Measurements from ENCODE around the gene PRSS23. TPM values are rescaled to one million over a fixed set of nuclear protein-coding genes. Genes with fewer than 3 reads are reported as not detected.

Gene PRSS23
- total RNA-seq, 1 donor from 2014 or later = 266 TPM

DNA sequence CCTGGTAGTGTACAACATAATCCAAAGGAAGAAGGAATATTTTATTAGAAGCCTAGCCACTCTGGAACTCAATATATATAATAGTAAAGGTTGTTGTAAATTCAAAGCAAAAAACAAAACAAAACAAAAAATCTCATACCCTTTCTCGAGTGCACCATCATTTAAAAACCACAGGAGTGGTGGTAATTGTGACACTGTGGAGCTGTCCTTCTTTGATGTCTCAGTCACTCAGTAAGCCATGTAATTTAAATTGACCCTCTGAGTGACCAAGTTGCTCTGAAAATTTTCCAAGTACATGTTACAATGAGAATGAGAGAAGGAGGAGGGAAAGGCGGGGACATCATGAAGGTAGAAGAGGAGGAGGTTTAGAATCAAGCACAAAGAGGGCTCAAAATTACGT, 6.6 kb downstream of the PRSS23 start:
- Mint-ChIP-seq H3K27me3 (ENCODE audit: insufficient read depth, low read depth) (no peaks in the 10 kb centered on the region), H3K4me3 (no peak overlapping the region), H3K9me3 (no peaks in the 10 kb centered on the region), H3K27ac (peak overlapping the region; percentile 7), H3K4me1 (peaks cover 53% of the 10 kb centered on the region), H3K36me3 (peaks cover 12% of the 10 kb centered on the region)
- TF ChIP-seq EZH2 (IDR thresholded peaks at IDR 0.05) (no peak), EZH2phosphoT487 (IDR thresholded peaks at IDR 0.05) (no peak)
- TF ChIP-seq, protein P1, sequence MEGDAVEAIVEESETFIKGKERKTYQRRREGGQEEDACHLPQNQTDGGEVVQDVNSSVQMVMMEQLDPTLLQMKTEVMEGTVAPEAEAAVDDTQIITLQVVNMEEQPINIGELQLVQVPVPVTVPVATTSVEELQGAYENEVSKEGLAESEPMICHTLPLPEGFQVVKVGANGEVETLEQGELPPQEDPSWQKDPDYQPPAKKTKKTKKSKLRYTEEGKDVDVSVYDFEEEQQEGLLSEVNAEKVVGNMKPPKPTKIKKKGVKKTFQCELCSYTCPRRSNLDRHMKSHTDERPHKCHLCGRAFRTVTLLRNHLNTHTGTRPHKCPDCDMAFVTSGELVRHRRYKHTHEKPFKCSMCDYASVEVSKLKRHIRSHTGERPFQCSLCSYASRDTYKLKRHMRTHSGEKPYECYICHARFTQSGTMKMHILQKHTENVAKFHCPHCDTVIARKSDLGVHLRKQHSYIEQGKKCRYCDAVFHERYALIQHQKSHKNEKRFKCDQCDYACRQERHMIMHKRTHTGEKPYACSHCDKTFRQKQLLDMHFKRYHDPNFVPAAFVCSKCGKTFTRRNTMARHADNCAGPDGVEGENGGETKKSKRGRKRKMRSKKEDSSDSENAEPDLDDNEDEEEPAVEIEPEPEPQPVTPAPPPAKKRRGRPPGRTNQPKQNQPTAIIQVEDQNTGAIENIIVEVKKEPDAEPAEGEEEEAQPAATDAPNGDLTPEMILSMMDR (IDR thresholded peaks at IDR 0.05) = no peak
- Histone ChIP-seq H3K79me2 (ENCODE audit: low read depth) (peaks cover 100% of the 10 kb centered on the region), H3K4me1 (peaks cover 92% of the 10 kb centered on the region), H2AFZ (replicated peaks) (no peak overlapping the region), H3K27ac (peak overlapping the region; percentile 71), H3K9me3 (ENCODE audit: low read depth) (no peaks in the 10 kb centered on the region), H3F3A (ENCODE audit: low read depth) (peaks cover 60% of the 10 kb centered on the region), H3K9ac (no peak overlapping the region), H3K4me2 (peak overlapping the region; percentile 94), H3K27me3 (no peaks in the 10 kb centered on the region), H4K20me1 (ENCODE audit: low read depth) (peaks cover 100% of the 10 kb centered on the region), H3K36me3 (peaks cover 27% of the 10 kb centered on the region), H3K4me3 (peak overlapping the region; percentile 8)
- no peak for DNase-seq (ENCODE audit: low spot score)

DNA sequence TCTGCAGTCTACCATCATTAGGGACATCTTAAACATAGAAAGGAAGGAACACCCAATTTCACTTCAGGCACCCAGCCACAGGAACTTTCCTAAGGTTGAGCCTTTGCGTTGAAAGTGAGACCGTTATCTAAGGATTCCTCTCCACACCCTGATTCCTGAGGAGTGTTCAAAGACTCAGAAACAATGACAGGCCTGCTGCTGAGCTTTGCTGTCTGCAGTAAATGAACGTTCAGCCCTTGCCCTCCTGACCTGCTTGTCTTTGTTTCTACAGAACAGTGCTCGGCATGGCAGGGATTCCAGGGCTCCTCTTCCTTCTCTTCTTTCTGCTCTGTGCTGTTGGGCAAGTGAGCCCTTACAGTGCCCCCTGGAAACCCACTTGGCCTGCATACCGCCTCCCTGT, 7.0 kb downstream of the PRSS23 start:
- H3K27me3 ChIP-seq = no peaks in the 10 kb centered on the region
- peak overlapping the region; percentile 86 for H3K27ac Mint-ChIP-seq
- H3K4me2 ChIP-seq = peak overlapping the region; percentile 94
- H3K4me3 ChIP-seq = peak overlapping the region; percentile 8
- peaks cover 12% of the 10 kb centered on the region for H3K36me3 Mint-ChIP-seq
- H3F3A ChIP-seq (ENCODE audit: low read depth) = peaks cover 59% of the 10 kb centered on the region
- peaks cover 92% of the 10 kb centered on the region for H3K4me1 ChIP-seq
- TF ChIP-seq, protein P1 (IDR thresholded peaks at IDR 0.05) = no peak
- TF ChIP-seq EZH2 (IDR thresholded peaks at IDR 0.05) (no peak), EZH2phosphoT487 (IDR thresholded peaks at IDR 0.05) (no peak)
- H3K9me3 ChIP-seq (ENCODE audit: low read depth) = no peaks in the 10 kb centered on the region
- H3K27me3 Mint-ChIP-seq (ENCODE audit: insufficient read depth, low read depth) = no peaks in the 10 kb centered on the region
- peaks cover 52% of the 10 kb centered on the region for H3K4me1 Mint-ChIP-seq
- H3K4me3 Mint-ChIP-seq = no peak overlapping the region
- H3K27ac ChIP-seq = peak overlapping the region; percentile 71
- no peak overlapping the region for H3K9ac ChIP-seq
- peaks cover 27% of the 10 kb centered on the region for H3K36me3 ChIP-seq
- H4K20me1 ChIP-seq (ENCODE audit: low read depth) = peaks cover 100% of the 10 kb centered on the region
- H2AFZ ChIP-seq (replicated peaks) = no peak overlapping the region
- DNase-seq (ENCODE audit: low spot score) = peak; percentile 88
- H3K79me2 ChIP-seq (ENCODE audit: low read depth) = peaks cover 100% of the 10 kb centered on the region
- no peaks in the 10 kb centered on the region for H3K9me3 Mint-ChIP-seq

DNA sequence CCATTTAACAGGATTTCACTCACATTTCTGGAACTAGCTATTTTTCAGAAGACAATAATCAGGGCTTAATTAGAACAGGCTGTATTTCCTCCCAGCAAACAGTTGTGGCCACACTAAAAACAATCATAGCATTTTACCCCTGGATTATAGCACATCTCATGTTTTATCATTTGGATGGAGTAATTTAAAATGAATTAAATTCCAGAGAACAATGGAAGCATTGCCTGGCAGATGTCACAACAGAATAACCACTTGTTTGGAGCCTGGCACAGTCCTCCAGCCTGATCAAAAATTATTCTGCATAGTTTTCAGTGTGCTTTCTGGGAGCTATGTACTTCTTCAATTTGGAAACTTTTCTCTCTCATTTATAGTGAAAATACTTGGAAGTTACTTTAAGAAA, 9.2 kb downstream of the PRSS23 start:
- no peak for DNase-seq (ENCODE audit: low spot score)
- Histone ChIP-seq H3K27me3 (no peaks in the 10 kb centered on the region), H3K27ac (no peak overlapping the region), H3K9me3 (ENCODE audit: low read depth) (no peaks in the 10 kb centered on the region), H3K4me2 (peak overlapping the region; percentile 24), H4K20me1 (ENCODE audit: low read depth) (peaks cover 79% of the 10 kb centered on the region), H3F3A (ENCODE audit: low read depth) (peaks cover 54% of the 10 kb centered on the region), H3K36me3 (peaks cover 22% of the 10 kb centered on the region), H3K79me2 (ENCODE audit: low read depth) (peaks cover 90% of the 10 kb centered on the region), H2AFZ (replicated peaks) (no peak overlapping the region), H3K4me1 (peaks cover 75% of the 10 kb centered on the region), H3K4me3 (peak overlapping the region; percentile 12), H3K9ac (no peak overlapping the region)
- TF ChIP-seq EZH2phosphoT487 (IDR thresholded peaks at IDR 0.05) (no peak), EZH2 (IDR thresholded peaks at IDR 0.05) (no peak)
- TF ChIP-seq, protein P1 (IDR thresholded peaks at IDR 0.05) = no peak
- H3K4me1 Mint-ChIP-seq = peaks cover 37% of the 10 kb centered on the region
- no peaks in the 10 kb centered on the region for H3K27me3 Mint-ChIP-seq (ENCODE audit: insufficient read depth, low read depth)
- no peaks in the 10 kb centered on the region for H3K9me3 Mint-ChIP-seq
- H3K27ac Mint-ChIP-seq = no peak overlapping the region
- peaks cover 12% of the 10 kb centered on the region for H3K36me3 Mint-ChIP-seq
- H3K4me3 Mint-ChIP-seq = no peak overlapping the region

All from neural progenitor cell (in vitro differentiated cells).